ENCODE results near the gene TLN1.
A peak's percentile ranks its signal among the peaks of the same experiment; 100 is the strongest.

Gene TLN1

GRCh38 chr9:35675732-35676392 is 56.1 kb downstream of the TLN1 start:
- H3K27ac ChIP-seq (ENCODE audit: low read depth, low read length) = no peak overlapping the region
- peaks cover 13% of the 10 kb centered on the region for H3K4me1 ChIP-seq (ENCODE audit: control insufficient read depth, insufficient read depth, low read length, unreplicated experiment)
- H3K4me3 ChIP-seq (ENCODE audit: low read depth, low read length) = peak overlapping the region; percentile 73
- no peaks in the 10 kb centered on the region for H3K36me3 ChIP-seq (ENCODE audit: insufficient read depth, low read length)
- no peaks in the 10 kb centered on the region for H3K79me2 ChIP-seq (ENCODE audit: control insufficient read depth, insufficient read depth, low read length, unreplicated experiment)
- peak overlapping the region; percentile 93 for H2AFZ ChIP-seq (ENCODE audit: low read length, unreplicated experiment)
- no peaks in the 10 kb centered on the region for H3K27me3 ChIP-seq (ENCODE audit: insufficient read depth, low read length)

- Histone ChIP-seq H3K27me3 (ENCODE audit: insufficient read depth, low read length) (no peaks in the 10 kb centered on the region), H2AFZ (ENCODE audit: low read length, unreplicated experiment) (no peak overlapping the region), H3K79me2 (ENCODE audit: control insufficient read depth, insufficient read depth, low read length, unreplicated experiment) (no peaks in the 10 kb centered on the region), H3K4me1 (ENCODE audit: control insufficient read depth, insufficient read depth, low read length, unreplicated experiment) (peaks cover 13% of the 10 kb centered on the region), H3K4me3 (ENCODE audit: low read depth, low read length) (peak overlapping the region; percentile 73), H3K36me3 (ENCODE audit: insufficient read depth, low read length) (no peaks in the 10 kb centered on the region), H3K27ac (ENCODE audit: low read depth, low read length) (no peak overlapping the region)
Measured at GRCh38 chr9:35675204-35675603, 56.8 kb downstream of the TLN1 start.

GRCh38 chr9:35674025-35674361 is 58.0 kb downstream of the TLN1 start:
- H3K4me3 ChIP-seq (ENCODE audit: low read depth, low read length) = peak overlapping the region; percentile 19
- no peaks in the 10 kb centered on the region for H3K79me2 ChIP-seq (ENCODE audit: control insufficient read depth, insufficient read depth, low read length, unreplicated experiment)
- H3K36me3 ChIP-seq (ENCODE audit: insufficient read depth, low read length) = no peaks in the 10 kb centered on the region
- peaks cover 21% of the 10 kb centered on the region for H3K4me1 ChIP-seq (ENCODE audit: control insufficient read depth, insufficient read depth, low read length, unreplicated experiment)
- H2AFZ ChIP-seq (ENCODE audit: low read length, unreplicated experiment) = no peak overlapping the region
- no peak overlapping the region for H3K27ac ChIP-seq (ENCODE audit: low read depth, low read length)
- H3K27me3 ChIP-seq (ENCODE audit: insufficient read depth, low read length) = no peaks in the 10 kb centered on the region

- peaks cover 21% of the 10 kb centered on the region for H3K4me1 ChIP-seq (ENCODE audit: control insufficient read depth, insufficient read depth, low read length, unreplicated experiment)
- no peak within 1 kb of the TSS for H2AFZ ChIP-seq (ENCODE audit: low read length, unreplicated experiment)
- H3K27me3 ChIP-seq (ENCODE audit: insufficient read depth, low read length) = no peaks in the 10 kb centered on the region
- peak within 1 kb of the TSS; percentile 19 for H3K4me3 ChIP-seq (ENCODE audit: low read depth, low read length)
- no peaks in the 10 kb centered on the region for H3K36me3 ChIP-seq (ENCODE audit: insufficient read depth, low read length)
- H3K27ac ChIP-seq (ENCODE audit: low read depth, low read length) = no peak within 1 kb of the TSS
- no peaks in the 10 kb centered on the region for H3K79me2 ChIP-seq (ENCODE audit: control insufficient read depth, insufficient read depth, low read length, unreplicated experiment)
Measured at GRCh38 chr9:35673132-35674024, 58.6 kb downstream of the TLN1 start, which contains the start of gene CA9. Gene CA9, plus strand, starts transcription at chr9:35673928. Its CDS starts 32 bp downstream, at chr9:35673960.

GRCh38 chr9:35669331-35670145 is 62.5 kb downstream of the TLN1 start:
- Histone ChIP-seq H3K27me3 (ENCODE audit: insufficient read depth, low read length) (no peaks in the 10 kb centered on the region), H3K36me3 (ENCODE audit: insufficient read depth, low read length) (no peaks in the 10 kb centered on the region), H3K79me2 (ENCODE audit: control insufficient read depth, insufficient read depth, low read length, unreplicated experiment) (peaks cover 4% of the 10 kb centered on the region), H2AFZ (ENCODE audit: low read length, unreplicated experiment) (no peak overlapping the region), H3K27ac (ENCODE audit: low read depth, low read length) (no peak overlapping the region), H3K4me3 (ENCODE audit: low read depth, low read length) (no peak overlapping the region), H3K4me1 (ENCODE audit: control insufficient read depth, insufficient read depth, low read length, unreplicated experiment) (peaks cover 24% of the 10 kb centered on the region)

- Histone ChIP-seq H3K36me3 (ENCODE audit: insufficient read depth, low read length) (no peaks in the 10 kb centered on the region), H3K79me2 (ENCODE audit: control insufficient read depth, insufficient read depth, low read length, unreplicated experiment) (peaks cover 13% of the 10 kb centered on the region), H3K27me3 (ENCODE audit: insufficient read depth, low read length) (no peaks in the 10 kb centered on the region), H3K4me3 (ENCODE audit: low read depth, low read length) (no peak overlapping the region), H3K27ac (ENCODE audit: low read depth, low read length) (no peak overlapping the region), H2AFZ (ENCODE audit: low read length, unreplicated experiment) (no peak overlapping the region), H3K4me1 (ENCODE audit: control insufficient read depth, insufficient read depth, low read length, unreplicated experiment) (peaks cover 34% of the 10 kb centered on the region)
Measured at GRCh38 chr9:35667939-35668338, 64.1 kb downstream of the TLN1 start.

GRCh38 chr9:35666549-35666948 is 65.4 kb downstream of the TLN1 start:
- no peak overlapping the region for H2AFZ ChIP-seq (ENCODE audit: low read length, unreplicated experiment)
- no peak overlapping the region for H3K27ac ChIP-seq (ENCODE audit: low read depth, low read length)
- H3K79me2 ChIP-seq (ENCODE audit: control insufficient read depth, insufficient read depth, low read length, unreplicated experiment) = peaks cover 15% of the 10 kb centered on the region
- H3K4me1 ChIP-seq (ENCODE audit: control insufficient read depth, insufficient read depth, low read length, unreplicated experiment) = peaks cover 45% of the 10 kb centered on the region
- no peak overlapping the region for H3K4me3 ChIP-seq (ENCODE audit: low read depth, low read length)
- H3K27me3 ChIP-seq (ENCODE audit: insufficient read depth, low read length) = no peaks in the 10 kb centered on the region
- H3K36me3 ChIP-seq (ENCODE audit: insufficient read depth, low read length) = no peaks in the 10 kb centered on the region

GRCh38 chr9:35666045-35666444 is 66.0 kb downstream of the TLN1 start:
- Histone ChIP-seq H3K79me2 (ENCODE audit: control insufficient read depth, insufficient read depth, low read length, unreplicated experiment) (peaks cover 18% of the 10 kb centered on the region), H3K4me3 (ENCODE audit: low read depth, low read length) (no peak overlapping the region), H3K4me1 (ENCODE audit: control insufficient read depth, insufficient read depth, low read length, unreplicated experiment) (peaks cover 49% of the 10 kb centered on the region), H2AFZ (ENCODE audit: low read length, unreplicated experiment) (no peak overlapping the region), H3K27me3 (ENCODE audit: insufficient read depth, low read length) (no peaks in the 10 kb centered on the region), H3K36me3 (ENCODE audit: insufficient read depth, low read length) (no peaks in the 10 kb centered on the region), H3K27ac (ENCODE audit: low read depth, low read length) (no peak overlapping the region)

GRCh38 chr9:35665471-35665818 is 66.5 kb downstream of the TLN1 start:
- Histone ChIP-seq H3K4me1 (ENCODE audit: control insufficient read depth, insufficient read depth, low read length, unreplicated experiment) (peaks cover 55% of the 10 kb centered on the region), H3K27ac (ENCODE audit: low read depth, low read length) (no peak overlapping the region), H3K36me3 (ENCODE audit: insufficient read depth, low read length) (0 out of 2 replicates have a peak, but pooled peaks cover 3% of the 10 kb centered on the region), H3K27me3 (ENCODE audit: insufficient read depth, low read length) (no peaks in the 10 kb centered on the region), H2AFZ (ENCODE audit: low read length, unreplicated experiment) (peak overlapping the region; percentile 52), H3K4me3 (ENCODE audit: low read depth, low read length) (peak overlapping the region; percentile 81), H3K79me2 (ENCODE audit: control insufficient read depth, insufficient read depth, low read length, unreplicated experiment) (peaks cover 24% of the 10 kb centered on the region)
